ENCODE results near the gene SLC22A23.
A peak's percentile ranks its signal among the peaks of the same experiment; 100 is the strongest.

The SLC22A23 gene

GRCh38 chr6:3471711-3472110 lies 14.9 kb upstream of the SLC22A23 start:
- DNase-seq (ENCODE audit: low spot score), result no peak

GRCh38 chr6:3471286-3471685 lies 14.4 kb upstream of the SLC22A23 start:
- DNase-seq (ENCODE audit: low spot score), result no peak

GRCh38 chr6:3468585-3468984 lies 11.7 kb upstream of the SLC22A23 start:
- no peak for DNase-seq (ENCODE audit: low spot score)

GRCh38 chr6:3467996-3468395 lies 11.1 kb upstream of the SLC22A23 start:
- DNase-seq (ENCODE audit: low spot score), result no peak

- no peak for DNase-seq (ENCODE audit: low spot score)
Observed at GRCh38 chr6:3466488-3467219, 9.8 kb upstream of the SLC22A23 start.

GRCh38 chr6:3460253-3460652 lies 3.4 kb upstream of the SLC22A23 start:
- no peak for DNase-seq (ENCODE audit: low spot score)

- no peak for DNase-seq (ENCODE audit: low spot score)
Observed at GRCh38 chr6:3458706-3459421, 2.0 kb upstream of the SLC22A23 start.

GRCh38 chr6:3457710-3458602 lies 1.1 kb upstream of the SLC22A23 start:
- DNase-seq (ENCODE audit: low spot score), result peak; percentile 29

- no peak for DNase-seq (ENCODE audit: low spot score)
Observed at GRCh38 chr6:3456395-3456897, 404 bp downstream of the SLC22A23 start.

GRCh38 chr6:3455569-3456394 lies 1.1 kb downstream of the SLC22A23 start:
- DNase-seq (ENCODE audit: low spot score), result no peak

GRCh38 chr6:3455147-3455568 lies 1.7 kb downstream of the SLC22A23 start:
- DNase-seq (ENCODE audit: low spot score), result no peak

- DNase-seq (ENCODE audit: low spot score), result no peak
Observed at GRCh38 chr6:3454273-3455010, 2.4 kb downstream of the SLC22A23 start.

GRCh38 chr6:3453413-3454272 lies 3.2 kb downstream of the SLC22A23 start:
- no peak for DNase-seq (ENCODE audit: low spot score)

GRCh38 chr6:3451498-3451897 lies 5.4 kb downstream of the SLC22A23 start:
- no peak for DNase-seq (ENCODE audit: low spot score)

GRCh38 chr6:3450888-3451287 lies 6.0 kb downstream of the SLC22A23 start:
- no peak for DNase-seq (ENCODE audit: low spot score)

- DNase-seq (ENCODE audit: low spot score), result no peak
Observed at GRCh38 chr6:3449750-3450305, 7.0 kb downstream of the SLC22A23 start.

GRCh38 chr6:3449321-3449720 lies 7.5 kb downstream of the SLC22A23 start:
- no peak for DNase-seq (ENCODE audit: low spot score)

GRCh38 chr6:3447005-3447404 lies 9.8 kb downstream of the SLC22A23 start:
- no peak for DNase-seq (ENCODE audit: low spot score)

GRCh38 chr6:3446184-3446583 lies 10.7 kb downstream of the SLC22A23 start:
- DNase-seq (ENCODE audit: low spot score), result no peak

Measured in LoVo (cell line).